Caco-2 (cell line): ENCODE measurements around the gene IBA57. TPM values are rescaled to one million over a fixed set of nuclear protein-coding genes. Genes with fewer than 3 reads are reported as not detected.
A peak's percentile ranks its signal among the peaks of the same experiment; 100 is the strongest.

Experiments
- BruUV-seq: library from RNA; stranded (reverse); fragments of 400-500 nt; replicated peaks from 2 replicates; lab custom pipeline; 2021; lab: Mats Ljungman, UMichigan
- CTCF ChIA-PET: fragments of 300-600 bp; sonication (Branson Sonifier 250); formaldehyde crosslinking; loops from one replicate; lab custom pipeline; 2022; ENCODE audit warnings: antibody characterized with exemption; lab: Charles Lee
- POLR2A ChIA-PET: fragments of 300-600 bp; sonication (Branson Sonifier 250); formaldehyde crosslinking; loops from one replicate; lab custom pipeline; 2022; ENCODE audit warnings: antibody characterized with exemption; lab: Charles Lee
- DNase-seq, 2 experiments: peaks; one replicate each; pipeline versions ENCODE4 v3.0.0 to v3.0.0-alpha.2; 2020 to 2022
- H3K27me3 ChIP-seq: replicated peaks from 2 replicates; pipeline ENCODE4 v1.6.0; 2011; ENCODE audit warnings: low read length; ENCODE audit not compliant: control insufficient read depth, insufficient read depth
- H3K36me3 ChIP-seq: 2 replicates; pipeline ENCODE4 v1.5.1; 2011; ENCODE audit warnings: low read length; ENCODE audit not compliant: control insufficient read depth, insufficient read depth
- H3K4me1 ChIP-seq: fragments of 250-450 bp; sonication (Bioruptor Pico); 2 replicates; pipeline ENCODE4 v1.5.1; 2020; ENCODE audit warnings: mild to moderate bottlenecking
- H3K4me3 ChIP-seq: 2 replicates; pipeline ENCODE4 v1.5.1; 2011; ENCODE audit warnings: low read depth, mild to moderate bottlenecking, control low read depth, low read length
- H3K9me3 ChIP-seq: fragments of 250-450 bp; sonication (Bioruptor Pico); 2 replicates; pipeline ENCODE4 v1.5.1; 2020; ENCODE audit warnings: mild to moderate bottlenecking, moderate library complexity
- H3K27ac Mint-ChIP-seq: one replicate; pipeline ENCODE4 v1.8.0; 2022; ENCODE audit warnings: mixed read lengths; ENCODE audit not compliant: unreplicated experiment
- H3K27me3 Mint-ChIP-seq: one replicate; pipeline ENCODE4 v1.8.0; 2022; ENCODE audit warnings: mixed read lengths; ENCODE audit not compliant: insufficient read depth, unreplicated experiment
- H3K36me3 Mint-ChIP-seq: one replicate; pipeline ENCODE4 v1.8.0; 2022; ENCODE audit warnings: mild to moderate bottlenecking, mixed read lengths; ENCODE audit not compliant: insufficient read depth, unreplicated experiment
- H3K4me1 Mint-ChIP-seq: one replicate; pipeline ENCODE4 v1.8.0; 2022; ENCODE audit warnings: low read depth, mixed read lengths; ENCODE audit not compliant: unreplicated experiment
- H3K4me3 Mint-ChIP-seq: one replicate; pipeline ENCODE4 v1.8.0; 2022; ENCODE audit warnings: mild to moderate bottlenecking, moderate library complexity, mixed read lengths; ENCODE audit not compliant: unreplicated experiment
- H3K9me3 Mint-ChIP-seq: one replicate; pipeline ENCODE4 v1.8.0; 2022; ENCODE audit warnings: mixed read lengths; ENCODE audit not compliant: unreplicated experiment
- CTCF ChIP-seq, 2 experiments: fragments of 200-600 bp in 1 of 2; IDR thresholded peaks; 1 replicate in 1 of 2; 2 replicates in 1 of 2; pipeline versions ENCODE4 v1.5.1 to v1.8.0; 2011 to 2022; ENCODE audit warnings: antibody characterized with exemption in 1 of 2, control low read depth in 1 of 2, inconsistent platforms in 1 of 2, low read depth in 1 of 2, low read length in 1 of 2, mild to moderate bottlenecking in 1 of 2, moderate library complexity in 1 of 2; ENCODE audit not compliant: insufficient read depth in 1 of 2, severe bottlenecking in 1 of 2, unreplicated experiment in 1 of 2
- intact Hi-C: fragments of 100-400 bp; cut with micrococcal nuclease; formaldehyde crosslinking; loops from one replicate; pipeline ENCODE4 v1.10.0; 2022; ENCODE audit not compliant: unreplicated experiment
- total RNA-seq: library from RNA; stranded (reverse); gene quantifications from 2 replicates; pipeline ENCODE4 v1.2.3, GENCODE V29; 2022

The IBA57 gene
- total RNA-seq, 1 experiment from 2014 or later: 15.4 TPM

GRCh38 chr1:228212415-228212965 lies 46.9 kb downstream of the IBA57 start:
- Mint-ChIP-seq H3K27ac (no peak overlapping the region), H3K4me3 (peak overlapping the region; percentile 73), H3K9me3 (no peaks in the 10 kb centered on the region), H3K27me3 (no peaks in the 10 kb centered on the region), H3K4me1 (no peaks in the 10 kb centered on the region), H3K36me3 (no peaks in the 10 kb centered on the region)
- H3K27me3 ChIP-seq: no peaks in the 10 kb centered on the region
- ChIA-PET POLR2A (no interaction called here), CTCF (no interaction called here)
- no peak for TF ChIP-seq CTCF (IDR thresholded peaks at IDR 0.05; ENCODE audit: insufficient read depth in 1 of 2, low read depth in 1 of 2, low read length in 1 of 2, severe bottlenecking in 1 of 2, unreplicated experiment in 1 of 2)
- H3K36me3 ChIP-seq: no peaks in the 10 kb centered on the region
- no TSS peak for BruUV-seq
- DNase-seq: no peak
- no peak overlapping the region for H3K4me3 ChIP-seq
- H3K4me1 ChIP-seq: no peaks in the 10 kb centered on the region
- no peaks in the 10 kb centered on the region for H3K9me3 ChIP-seq
- intact Hi-C loops: loop anchor here (2.0 kb wide), 1 partner anchor 244 kb away; a partner anchor contains a TSS

- BruUV-seq: no TSS peak
- Mint-ChIP-seq H3K4me1 (no peaks in the 10 kb centered on the region), H3K4me3 (peak overlapping the region; percentile 73), H3K9me3 (no peaks in the 10 kb centered on the region), H3K27me3 (no peaks in the 10 kb centered on the region), H3K27ac (no peak overlapping the region), H3K36me3 (no peaks in the 10 kb centered on the region)
- CTCF ChIA-PET: interaction anchor here (0.6 to 1.3 kb wide), 6 partner anchors 20 to 325 kb away, joined by 3 to 6 read pairs (median 5); no protein-coding TSS in a partner anchor
- DNase-seq: peak; percentile 83 to 87
- no peaks in the 10 kb centered on the region for H3K9me3 ChIP-seq
- TF ChIP-seq CTCF (IDR thresholded peaks at IDR 0.05; ENCODE audit: insufficient read depth in 1 of 2, low read depth in 1 of 2, low read length in 1 of 2, severe bottlenecking in 1 of 2, unreplicated experiment in 1 of 2): peak; percentile 39 to 82
- POLR2A ChIA-PET: no interaction called here
- no peaks in the 10 kb centered on the region for H3K36me3 ChIP-seq
- H3K4me1 ChIP-seq: no peaks in the 10 kb centered on the region
- H3K27me3 ChIP-seq: no peaks in the 10 kb centered on the region
- intact Hi-C loops: loop anchor here (2.0 kb wide), 1 partner anchor 244 kb away; a partner anchor contains a TSS
- H3K4me3 ChIP-seq: peak overlapping the region; percentile 54
These were observed 47.6 kb downstream of the IBA57 start for GRCh38 chr1:228212966-228213844.
